K562 (cell line): Measurements from ENCODE around the gene SNUPN. TPM values are rescaled to one million over a fixed set of nuclear protein-coding genes. Genes with fewer than 3 reads are reported as not detected.

ENCODE experiments used
- ATAC-seq: fragments of 200-7000 bp; cut with Tn5 transposase; 3 replicates; pipeline ENCODE4 v1.9.1; 2020; ENCODE audit warnings: moderate library complexity
- BruUV-seq: library from RNA; stranded (reverse); fragments of 400-500 nt; replicated peaks from 2 replicates; lab custom pipeline; 2021; lab: Mats Ljungman, UMichigan
- CTCF ChIA-PET: fragments of 300-600 bp; formaldehyde crosslinking; extraction: SDS; loops from one replicate; lab custom pipeline; 2021; ENCODE audit warnings: low intra/inter-chr PET ratio; lab: Yijun Ruan, JAX
- POLR2A ChIA-PET: fragments of 300-600, 350-650 bp; sonication (Branson Sonifier 250); formaldehyde crosslinking; extraction: SDS; loops from one replicate; lab custom pipeline; 2021; ENCODE audit warnings: antibody characterized with exemption, inconsistent platforms; lab: Yijun Ruan, JAX
- DNase-seq, 4 experiments: peaks; one replicate each; pipeline versions ENCODE4 v3.0.0 to v3.0.0-alpha.2; 2011 to 2018; ENCODE audit warnings: low spot score in 3 of 4, mixed read lengths in 3 of 4; ENCODE audit errors: extremely low read depth in 1 of 4
- FAIRE-seq: peaks from 2 replicates; lab custom pipeline; 2011; peaks lifted over from hg19 to GRCh38; lab: Jason Lieb, UNC
- H2AFZ ChIP-seq: 2 replicates; pipeline ENCODE4 v1.6.0; 2011; ENCODE audit warnings: low read depth, low read length, control low read depth, inconsistent platforms
- H3K27ac ChIP-seq: fragments of 200-600 bp; 3 replicates; pipeline ENCODE4 v1.8.0; 2011; ENCODE audit warnings: low read depth, mild to moderate bottlenecking, control low read depth, inconsistent platforms, low read length, moderate library complexity, mixed read lengths; ENCODE audit errors: extremely low read depth
- H3K27me3 ChIP-seq, 2 experiments: fragments of 300-600 bp in 1 of 2; 2 replicates in 1 of 2; 3 replicates in 1 of 2; pipeline versions ENCODE4 v1.6.0 to v1.8.0; 2011; ENCODE audit warnings: inconsistent platforms in 2 of 2, low read length in 2 of 2, mild to moderate bottlenecking in 1 of 2, mixed read lengths in 1 of 2, moderate library complexity in 1 of 2; ENCODE audit not compliant: control insufficient read depth in 2 of 2, insufficient read depth in 2 of 2
- H3K36me3 ChIP-seq: fragments of 300-600 bp; 3 replicates; pipeline ENCODE4 v1.8.0; 2011; ENCODE audit warnings: mild to moderate bottlenecking, low read length, inconsistent platforms; ENCODE audit not compliant: control insufficient read depth, insufficient read depth
- H3K4me1 ChIP-seq, 2 experiments: fragments of 200-600 bp in 1 of 2; replicated peaks in 1 of 2; 2 replicates in 1 of 2; 3 replicates in 1 of 2; pipeline versions ENCODE4 v1.5.1 to v1.8.0; 2011; ENCODE audit warnings: inconsistent platforms in 2 of 2, low read length in 2 of 2, mild to moderate bottlenecking in 1 of 2, mixed read lengths in 1 of 2, moderate library complexity in 1 of 2; ENCODE audit not compliant: control insufficient read depth in 2 of 2, insufficient read depth in 2 of 2
- H3K4me2 ChIP-seq: 2 replicates; pipeline ENCODE4 v1.6.1; 2011; ENCODE audit warnings: low read length, control low read depth, inconsistent platforms, mixed read lengths; ENCODE audit not compliant: insufficient read depth
- H3K4me3 ChIP-seq: fragments of 200-600 bp; sonication (generic), shearing (Covaris generic); 2 replicates; pipeline ENCODE4 v1.5.1; 2016; ENCODE audit warnings: control low read depth, inconsistent platforms
- H3K79me2 ChIP-seq: fragments of 200-600 bp; 3 replicates; pipeline ENCODE4 v1.8.0; 2011; ENCODE audit warnings: low read length, inconsistent platforms; ENCODE audit not compliant: control insufficient read depth, insufficient read depth
- H3K9ac ChIP-seq, 2 experiments: 2 replicates each; pipeline versions ENCODE4 v1.6.0 to v1.6.1; 2011; ENCODE audit warnings: low read depth in 2 of 2, low read length in 2 of 2, control low read depth in 1 of 2, inconsistent platforms in 1 of 2, mild to moderate bottlenecking in 1 of 2, mixed read lengths in 1 of 2; ENCODE audit not compliant: insufficient read depth in 1 of 2
- H3K9me1 ChIP-seq: one replicate; pipeline ENCODE4 v1.6.0; 2011; ENCODE audit warnings: inconsistent platforms, mild to moderate bottlenecking, low read length, moderate library complexity; ENCODE audit not compliant: control insufficient read depth, insufficient read depth
- H3K9me3 ChIP-seq: replicated peaks from 2 replicates; pipeline ENCODE4 v1.5.1; 2011; ENCODE audit warnings: low read depth, low read length, inconsistent platforms; ENCODE audit not compliant: control insufficient read depth, insufficient read depth
- H4K20me1 ChIP-seq: replicated peaks from 2 replicates; pipeline ENCODE4 v1.6.1; 2011; ENCODE audit warnings: low read length, inconsistent platforms, mixed read lengths; ENCODE audit not compliant: control insufficient read depth, insufficient read depth
- ARHGAP35 ChIP-seq: fragments of 450-650 bp; IDR thresholded peaks from 2 replicates; pipeline ENCODE4 v1.6.1; 2018; ENCODE audit not compliant: partially characterized antibody
- BRD9 ChIP-seq: fragments of 450-650 bp; IDR thresholded peaks from 2 replicates; pipeline ENCODE4 v1.6.1; 2018; ENCODE audit warnings: low read depth; ENCODE audit not compliant: partially characterized antibody
- COPS2 ChIP-seq: fragments of 450-650 bp; conservative IDR thresholded peaks from 2 replicates; pipeline ENCODE4 v1.6.1; 2016; ENCODE audit warnings: mild to moderate bottlenecking, moderate library complexity
- KDM2B ChIP-seq: fragments of 250-450 bp; sonication (Bioruptor Pico); IDR thresholded peaks from 2 replicates; pipeline ENCODE4 v1.8.0; 2021; ENCODE audit warnings: mild to moderate bottlenecking, moderate library complexity
- NR2C1 ChIP-seq, 2 experiments: fragments of 450-650 bp; IDR thresholded peaks; 2 replicates each; pipeline ENCODE4 v1.6.1; 2017; ENCODE audit warnings: mild to moderate bottlenecking in 2 of 2, antibody characterized with exemption in 1 of 2, inconsistent platforms in 1 of 2, missing compliant biosample characterization in 1 of 2, missing genetic modification characterization in 1 of 2
- NR2F6 ChIP-seq: fragments of 450-650 bp; formaldehyde crosslinking; IDR thresholded peaks from 2 replicates; pipeline ENCODE4 v1.4.0; 2020; ENCODE audit warnings: mild to moderate bottlenecking
- ZNF444 ChIP-seq: fragments of 250-450 bp; sonication (Bioruptor Pico); IDR thresholded peaks from 2 replicates; pipeline ENCODE4 v1.4.0; 2020; ENCODE audit warnings: mild to moderate bottlenecking, moderate library complexity
- WGBS: fragments of 100-300 bp; shearing (Covaris generic); methylation state at CpG from one replicate; pipeline ENCODE4 v1.1.6; 2016; ENCODE audit warnings: low coverage, mixed read lengths; ENCODE audit not compliant: insufficient coverage; ENCODE audit errors: missing lambda C conversion rate; 5-methylcytosine and 5-hydroxymethylcytosine counted together
- in situ Hi-C: fragments of 300-500 bp; cut with MboI; formaldehyde crosslinking; loops from 4 replicates; pipeline ENCODE4 v1.15.0; 2018; ENCODE audit warnings: inconsistent platforms, mixed read lengths
- intact Hi-C: fragments of 100-400 bp; cut with micrococcal nuclease; formaldehyde crosslinking; loops from 2 replicates; pipeline ENCODE4 v1.14.2; 2022
- polyA plus RNA-seq, 8 experiments: library from polyadenylated mRNA; depleted of rRNA in 4 of 8; stranded (reverse) in 5 of 8; unstranded in 3 of 8; fragments of >200 nt; fragmentation: Nextera tagmentation in 2 of 8; fragmentation: Illumina TruSeq in 1 of 8; extraction: Ambion mirVana in 2 of 8; extraction: Trizol in 1 of 8; gene quantifications; 2 replicates each; pipeline versions ENCODE4 v1.2.1 to v1.2.3, GENCODE V29; 2011 to 2014; ENCODE audit warnings: inconsistent platforms in 1 of 8, missing spikeins in 1 of 8
- total RNA-seq, 7 experiments: library from RNA; depleted of rRNA in 6 of 7; stranded (reverse); fragments of >200 nt in 6 of 7; fragmentation: Illumina TruSeq in 2 of 7; extraction: Trizol in 2 of 7; gene quantifications; 2 replicates each; pipeline versions ENCODE4 v1.2.1 to v1.2.3, GENCODE V29; 2011 to 2021; ENCODE audit warnings: low replicate concordance in 1 of 7

SNUPN gene
- total and polyA plus RNA-seq, 9 of the 15 experiments (the other 6 are each of a cell fraction or from before 2014, with no cell fraction given), result 32.2 to 78.3 (median 40.0) TPM

DNA sequence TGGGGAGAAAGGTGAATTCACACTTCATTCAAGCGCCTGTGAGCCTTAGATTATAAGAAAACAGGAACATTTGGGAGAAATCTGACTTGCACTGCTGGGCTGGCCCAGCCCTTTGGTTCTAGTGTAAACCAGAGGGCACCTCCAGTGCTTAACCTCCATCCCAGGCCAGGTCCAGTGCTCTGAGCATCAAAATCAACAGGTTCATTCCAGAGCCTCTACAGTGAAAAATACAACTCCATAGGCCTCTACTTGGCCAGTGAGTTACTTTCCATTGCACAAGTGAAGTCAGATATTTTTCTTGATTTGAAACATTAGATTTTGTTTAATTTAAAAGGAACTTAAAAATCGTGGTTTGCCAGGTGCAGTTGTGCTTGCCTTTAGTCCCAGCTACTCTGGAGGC, 3.0 kb downstream of the SNUPN start:
- Histone ChIP-seq H3K27ac (no peak overlapping the region), H2AFZ (no peak overlapping the region), H3K79me2 (peaks cover 13% of the 10 kb centered on the region), H3K9me1 (no peaks in the 10 kb centered on the region), H3K4me1 (peaks cover 11 to 18% of the 10 kb centered on the region in 2 experiments), H3K4me3 (no peak overlapping the region), H4K20me1 (no peaks in the 10 kb centered on the region), H3K9ac (peak overlapping the region in 1 of 2 experiments; percentile 68; a peak in 1 of 4 replicates), H3K36me3 (peaks cover 29% of the 10 kb centered on the region), H3K27me3 (no peaks in the 10 kb centered on the region), H3K4me2 (no peak overlapping the region), H3K9me3 (no peaks in the 10 kb centered on the region)
- in situ Hi-C loops (no loop called here), intact Hi-C loops (no loop called here)
- WGBS, result 50% methylated on average over 2 of the region's 2 CpGs
- POLR2A ChIA-PET, result no interaction called here
- no TSS peak for BruUV-seq
- no peak for ATAC-seq
- no peak for FAIRE-seq
- DNase-seq, result no peak
- CTCF ChIA-PET, result no interaction called here
- TF ChIP-seq NR2C1 (IDR thresholded peaks at IDR 0.05) (no peak), NR2C1 (tag; IDR thresholded peaks at IDR 0.05) (no peak), NR2F6 (CRISPR knock-in tag) (no peak), KDM2B (CRISPR knock-in tag) (no peak), BRD9 (no peak), COPS2 (no peak), ZNF444 (CRISPR knock-in tag) (no peak), ARHGAP35 (no peak)
